Head of caudate nucleus (tissue), 42 donors: ENCODE measurements around the gene HINT1.
"Not testable (repeated sequence)": the region's sequence is repeated elsewhere in the genome, so short reads cannot be mapped to it uniquely, and the experiment has no call there.

Source experiments
- DNase-seq, 42 donors: peaks; one replicate each; pipeline versions ENCODE4 v3.0.0 to v3.0.0-alpha.2; 2020 to 2021; ENCODE audit warnings: mixed read lengths in 7 of 42
- intact Hi-C: fragments of 100-400 bp; cut with DNase I; formaldehyde crosslinking; loops from one replicate; pipeline ENCODE4 v1.15.0; 2022

Gene HINT1

DNA sequence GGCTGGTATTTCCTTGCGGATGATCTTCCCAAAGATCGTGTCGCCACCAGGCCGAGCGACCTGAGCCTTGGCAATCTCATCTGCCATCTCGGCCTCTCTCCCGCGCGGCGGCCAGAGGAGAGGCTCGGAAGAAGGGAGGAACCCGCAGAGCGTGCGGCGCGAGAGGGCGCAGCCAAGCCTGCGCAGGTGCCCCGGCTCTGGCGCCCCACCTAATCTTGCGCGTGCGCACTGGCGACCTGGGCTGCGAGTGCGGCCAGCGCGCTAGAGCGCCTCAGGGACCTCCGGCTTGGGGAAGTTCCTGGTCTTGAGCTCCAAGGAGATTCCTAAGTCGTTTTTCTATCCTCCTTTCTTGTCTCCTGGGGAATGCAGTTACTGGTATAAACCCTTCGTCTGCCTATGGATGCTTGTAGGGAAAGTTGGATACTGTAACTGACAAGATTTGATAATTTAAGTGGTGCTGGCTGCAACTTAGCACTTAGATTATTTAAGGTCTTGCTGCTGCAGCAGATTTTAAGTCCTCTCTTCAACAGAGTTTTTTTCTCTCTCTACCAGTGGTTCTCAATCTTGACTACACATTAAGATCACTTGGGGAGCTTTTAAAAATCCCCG lies at the start of gene HINT1:
Gene HINT1 (minus strand): TSS at position 138 of the 609 bp plus-strand sequence. CDS start 51 bp downstream, at position 87.
- DNase-seq, result peak; percentile 71 to 96 (median 91)
- intact Hi-C loops, result loop anchor here (2.0 kb wide), 1 partner anchor 252 kb away; no protein-coding TSS in a partner anchor

DNA sequence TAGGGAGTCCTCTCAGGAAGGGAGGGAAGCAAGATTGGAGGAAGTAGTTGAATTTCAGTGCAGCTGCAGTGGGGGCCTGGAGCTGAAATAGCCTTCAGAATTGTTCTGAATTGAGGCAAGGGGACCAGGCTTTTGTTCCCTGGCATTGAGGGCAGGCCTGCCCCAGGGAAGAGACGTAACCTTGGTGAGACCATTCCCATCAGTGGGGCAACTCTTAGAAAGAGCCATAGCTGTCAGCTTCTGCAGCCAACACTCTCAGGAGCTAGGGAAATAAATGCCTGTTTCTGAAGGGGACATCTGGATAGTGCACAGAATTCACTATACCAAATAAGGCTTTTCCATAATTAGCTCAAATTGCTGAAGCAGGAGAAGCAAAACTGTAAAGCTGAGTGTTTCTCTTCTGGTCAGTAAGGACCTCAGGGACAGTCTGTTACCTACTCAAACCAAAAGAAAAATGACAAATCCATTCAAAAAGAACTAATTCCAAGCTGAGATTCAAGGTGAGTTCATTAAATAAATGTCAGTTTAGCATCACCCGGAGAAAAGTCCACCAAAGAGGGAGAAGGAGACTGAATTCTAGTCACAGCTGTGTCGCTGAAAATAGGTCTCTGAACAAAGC lies 49.7 kb upstream of the HINT1 start:
- no peak for DNase-seq
- intact Hi-C loops, result no loop called here

DNA sequence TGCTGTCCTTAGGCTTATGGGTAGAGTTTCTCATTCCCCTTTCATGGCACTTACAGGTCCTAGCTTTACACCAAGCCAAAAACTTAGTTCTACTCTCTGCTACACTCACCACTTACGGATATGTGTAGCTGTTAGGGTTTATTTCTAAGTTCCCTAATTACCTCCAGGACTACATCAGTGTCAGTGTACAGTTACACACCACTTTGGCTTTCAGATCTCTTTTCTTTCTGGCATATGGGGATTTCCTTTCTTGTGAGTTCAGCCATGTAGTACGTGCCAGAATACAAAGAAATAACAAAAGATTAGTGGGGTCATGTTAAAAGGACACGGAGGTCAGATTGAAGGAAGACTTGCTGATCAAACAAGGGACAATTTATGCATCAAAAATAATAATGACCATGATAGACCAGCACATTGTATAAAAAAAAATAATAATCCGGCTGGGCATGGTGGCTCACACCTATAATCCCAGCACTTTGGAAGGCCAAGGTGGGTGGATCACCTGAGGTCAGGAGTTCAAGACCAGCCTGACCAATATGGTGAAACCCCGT lies 47.5 kb upstream of the HINT1 start:
- intact Hi-C loops, result no loop called here

DNA sequence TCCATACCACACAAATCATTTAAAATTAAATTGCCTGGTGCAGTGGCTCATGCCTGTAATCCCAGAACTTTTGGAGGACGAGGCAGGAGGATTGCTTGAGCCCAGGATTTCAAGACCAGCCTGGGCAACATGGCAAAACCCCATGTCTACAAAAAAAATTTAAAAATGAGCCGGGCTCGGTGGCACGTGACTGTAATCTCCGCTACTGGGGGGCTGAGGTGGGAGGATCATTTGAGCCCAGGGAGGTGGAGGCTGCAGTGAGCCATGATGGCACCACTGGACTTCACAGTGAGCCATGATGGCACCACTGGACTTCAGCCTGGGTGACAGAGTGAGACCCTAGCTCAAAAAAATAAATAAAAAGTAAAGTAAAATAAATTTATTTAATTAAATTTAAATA lies 46.6 kb upstream of the HINT1 start:
- intact Hi-C loops, result no loop called here
- no peak for DNase-seq

More for the DNA sequence above, 47.5 kb upstream of the HINT1 start:
- DNase-seq, result no peak

DNA sequence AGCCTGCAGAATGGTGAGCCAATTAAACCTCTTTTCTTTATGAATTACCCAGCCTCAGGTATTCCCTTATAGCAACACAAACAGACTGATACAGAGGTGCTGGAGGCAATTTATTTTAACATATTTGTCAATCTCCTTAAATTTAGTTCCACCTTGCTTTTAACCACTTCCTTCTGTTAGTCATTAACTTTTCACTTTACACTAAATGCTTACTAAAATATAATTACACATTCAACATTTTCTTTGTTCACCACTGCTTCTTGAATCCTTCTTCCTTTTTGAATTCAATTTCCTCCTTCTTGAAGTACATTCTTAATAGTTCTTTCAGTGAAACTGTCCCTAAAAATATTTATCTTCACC lies 45.1 kb upstream of the HINT1 start:
- no peak for DNase-seq
- intact Hi-C loops, result no loop called here

DNA sequence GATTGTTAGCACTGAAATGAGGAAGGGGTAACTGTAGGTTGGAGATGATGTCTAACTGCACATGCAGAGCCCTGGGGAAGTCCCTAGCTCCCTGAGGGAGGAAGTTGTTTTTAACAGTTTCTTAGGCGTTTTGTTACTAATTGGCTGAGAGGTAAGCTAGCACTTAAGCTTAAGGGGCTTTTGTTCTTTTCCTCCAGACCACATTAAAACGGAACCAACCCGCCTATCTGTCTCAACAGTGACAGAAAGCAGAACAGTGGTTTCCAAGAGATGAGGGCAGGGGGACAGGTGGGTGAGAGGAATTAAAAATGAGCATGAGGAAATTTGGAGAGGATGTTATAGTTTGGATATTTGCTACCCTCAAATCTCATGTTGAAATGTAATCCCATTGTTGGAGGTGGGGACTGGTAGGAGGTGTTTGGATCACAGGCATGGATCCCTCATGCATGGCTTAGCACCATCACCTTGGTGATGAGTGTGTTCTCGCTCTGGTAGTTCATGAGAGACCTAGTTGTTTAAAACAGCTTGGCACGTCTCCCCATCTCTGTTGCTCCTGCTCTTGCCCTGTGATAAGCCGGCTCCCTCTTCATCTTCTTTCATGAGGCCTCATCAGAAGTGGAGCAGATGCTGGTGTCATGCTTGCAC lies 44.6 kb upstream of the HINT1 start:
- no peak for DNase-seq

DNA sequence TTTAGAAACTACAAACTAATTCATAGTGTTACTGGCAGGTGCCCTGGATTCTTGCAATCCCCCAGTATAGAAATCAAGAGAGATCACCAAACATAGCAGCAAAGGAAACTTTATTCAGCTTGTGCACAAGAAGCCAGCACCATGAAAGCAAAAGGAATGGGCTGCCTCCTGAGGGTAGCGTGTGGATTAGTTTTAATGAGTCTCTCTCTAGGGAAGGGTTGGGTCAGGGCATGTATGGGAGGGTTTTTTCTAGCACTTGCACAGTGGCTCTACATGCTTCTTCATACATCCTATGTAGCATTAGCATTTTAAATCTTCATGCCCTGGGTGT lies 44.1 kb upstream of the HINT1 start:
- DNase-seq, result no peak
- intact Hi-C loops, result no loop called here

More for the DNA sequence above, 44.6 kb upstream of the HINT1 start:
- intact Hi-C loops, result no loop called here

DNA sequence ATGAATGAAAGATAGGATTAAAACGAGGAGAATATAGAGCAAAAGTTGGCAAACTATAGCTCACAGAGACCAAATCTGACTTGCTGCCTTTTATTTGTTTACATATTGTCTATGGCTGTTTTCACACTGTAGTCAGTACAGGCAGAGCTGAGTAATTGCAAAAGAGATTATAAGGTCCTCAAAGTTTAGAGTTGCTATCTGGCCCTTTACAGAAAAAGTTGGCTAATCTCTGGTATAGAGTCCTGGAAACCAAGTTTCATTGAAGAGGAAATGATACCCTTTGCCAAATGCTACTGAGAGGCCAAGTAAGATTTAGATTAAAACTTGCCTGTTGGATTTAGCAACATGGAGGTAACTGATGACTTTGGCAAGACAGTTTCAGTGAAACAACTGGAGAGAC lies 41.7 kb upstream of the HINT1 start:
- no peak for DNase-seq
- intact Hi-C loops, result no loop called here

DNA sequence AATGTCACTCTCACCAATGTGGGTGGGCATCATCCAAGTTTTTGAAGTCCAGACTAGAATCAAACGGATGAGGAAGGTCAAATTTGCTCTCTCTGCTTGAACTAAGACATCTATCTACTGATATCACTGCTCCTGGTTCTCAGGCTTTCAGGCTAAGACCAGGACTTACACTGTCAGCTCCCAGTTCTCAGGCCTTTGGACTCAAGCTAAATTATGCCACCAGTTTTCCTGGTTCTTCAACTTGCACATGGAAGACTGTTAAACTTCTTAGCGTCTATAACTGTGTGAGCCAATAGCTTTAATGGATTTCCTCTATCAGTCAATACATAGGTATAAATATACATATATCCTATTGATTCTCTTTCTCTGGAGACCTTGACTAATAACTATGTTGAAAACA lies 41.0 kb upstream of the HINT1 start:
- no peak for DNase-seq
- intact Hi-C loops, result no loop called here

DNA sequence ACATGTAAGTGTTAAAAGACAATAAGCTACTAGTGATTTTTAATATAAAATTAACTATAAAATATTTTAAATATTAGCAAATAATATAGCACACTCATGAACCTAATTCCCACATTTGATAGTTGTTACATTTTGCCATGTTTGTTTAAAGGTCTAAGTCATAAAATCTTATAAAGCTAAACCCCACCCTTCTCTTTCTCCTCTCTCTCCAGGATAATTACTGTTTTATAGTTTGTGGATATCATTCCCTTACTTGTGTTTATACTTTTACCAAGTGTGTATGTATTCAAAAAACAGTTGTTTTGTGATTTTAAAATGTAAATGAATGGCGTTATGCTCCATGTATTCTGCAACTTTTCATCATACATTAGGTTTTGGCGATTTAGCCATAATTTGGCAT lies 39.9 kb upstream of the HINT1 start:
- DNase-seq, result no peak
- intact Hi-C loops, result no loop called here

DNA sequence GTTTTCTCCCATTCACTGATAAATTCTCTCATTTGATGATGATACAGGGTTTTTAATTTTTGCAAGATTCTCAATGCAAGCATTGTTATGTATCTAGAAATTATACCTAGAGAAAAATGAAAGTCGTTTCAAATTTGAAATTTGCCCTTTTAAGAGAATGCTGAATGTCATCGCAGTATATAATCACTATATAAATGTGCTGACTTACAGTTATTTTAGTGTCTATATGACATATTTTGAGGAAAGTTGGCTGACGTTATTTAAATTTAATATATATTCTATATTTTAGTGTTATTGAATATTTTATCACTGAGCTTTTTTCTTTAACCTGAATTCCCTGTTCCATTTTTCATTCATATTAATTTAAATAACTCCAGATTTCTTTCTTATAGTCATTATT lies 35.5 kb upstream of the HINT1 start:
- intact Hi-C loops, result no loop called here
- DNase-seq, result no peak

DNA sequence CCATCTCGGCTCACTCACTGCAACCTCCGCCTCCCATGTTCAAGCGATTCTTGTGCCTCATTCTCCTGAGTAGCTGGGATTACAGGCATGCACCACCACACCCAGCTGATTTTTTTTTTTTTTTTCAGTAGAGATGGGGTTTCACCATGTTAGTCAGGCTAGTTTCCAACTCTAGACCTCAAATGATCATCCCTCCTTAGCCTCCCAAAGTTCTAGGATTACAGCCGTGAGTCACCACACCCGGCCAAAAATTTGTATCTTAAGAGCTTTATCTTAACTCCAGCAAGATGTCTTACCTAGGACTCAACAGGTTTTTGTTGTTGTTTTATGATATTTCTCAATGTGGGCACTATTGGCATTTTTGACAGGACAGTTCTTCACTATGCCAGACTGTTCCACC lies 33.6 kb upstream of the HINT1 start:
- DNase-seq, result no peak
- intact Hi-C loops, result no loop called here

DNA sequence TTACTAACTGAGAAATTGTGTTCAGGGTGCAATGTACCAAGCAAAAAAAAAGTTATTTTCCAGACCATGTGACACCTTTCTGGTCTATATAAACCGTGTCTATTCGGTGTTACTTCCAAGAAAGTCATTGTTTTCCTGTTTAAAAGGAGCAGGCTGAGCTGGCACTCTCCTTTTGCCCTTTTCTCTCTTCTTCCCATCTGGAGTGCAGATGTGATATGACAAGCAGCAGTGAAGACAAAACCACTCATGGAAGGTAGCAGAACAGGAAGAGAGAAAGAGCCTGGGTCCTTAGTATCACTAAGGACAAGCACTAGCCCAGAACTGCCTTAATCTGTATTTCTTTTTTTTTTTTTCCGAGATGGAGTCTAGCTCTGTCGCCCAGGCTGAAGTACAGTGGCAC lies 31.3 kb upstream of the HINT1 start:
- intact Hi-C loops, result no loop called here
- DNase-seq, result no peak

DNA sequence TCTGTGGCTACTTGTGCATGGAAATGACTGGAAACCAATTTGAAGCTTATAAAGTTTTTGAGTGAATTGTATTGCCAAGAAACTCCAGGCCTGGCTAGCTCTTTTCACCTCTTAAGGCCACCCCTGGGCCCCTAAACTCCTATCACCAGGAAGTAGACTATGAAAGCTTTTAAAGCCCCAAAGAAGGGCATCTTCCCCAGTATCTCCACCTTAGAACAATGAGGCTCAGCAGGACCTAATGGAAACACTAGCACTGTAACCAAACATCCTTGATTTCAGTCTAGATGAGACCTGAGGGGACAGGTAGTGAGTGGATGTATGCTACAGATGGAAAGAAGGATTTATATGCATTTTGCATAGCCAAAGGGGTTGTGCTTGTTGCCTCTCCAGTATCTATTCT lies 30.6 kb upstream of the HINT1 start:
- intact Hi-C loops, result no loop called here
- no peak for DNase-seq

DNA sequence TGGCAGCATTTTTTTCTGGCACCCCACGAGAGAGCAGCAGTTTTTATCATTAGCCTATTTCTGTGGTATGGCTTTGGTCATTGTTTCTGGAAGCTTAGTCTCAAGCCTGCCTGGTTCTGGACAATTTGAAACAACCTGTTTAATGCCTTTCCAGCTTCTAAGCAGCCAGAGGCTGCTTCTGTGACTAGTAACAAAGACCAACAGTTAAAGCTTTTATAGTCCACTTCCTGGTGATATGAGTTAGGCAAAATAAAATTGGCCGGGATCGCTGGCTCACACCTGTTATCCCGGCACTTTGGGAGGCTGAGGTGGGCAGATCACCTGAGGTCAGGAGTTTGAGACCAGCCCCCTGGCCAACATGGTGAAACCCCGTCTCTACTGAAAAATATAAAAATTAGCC lies 29.7 kb upstream of the HINT1 start:
- no peak for DNase-seq
- intact Hi-C loops, result no loop called here

DNA sequence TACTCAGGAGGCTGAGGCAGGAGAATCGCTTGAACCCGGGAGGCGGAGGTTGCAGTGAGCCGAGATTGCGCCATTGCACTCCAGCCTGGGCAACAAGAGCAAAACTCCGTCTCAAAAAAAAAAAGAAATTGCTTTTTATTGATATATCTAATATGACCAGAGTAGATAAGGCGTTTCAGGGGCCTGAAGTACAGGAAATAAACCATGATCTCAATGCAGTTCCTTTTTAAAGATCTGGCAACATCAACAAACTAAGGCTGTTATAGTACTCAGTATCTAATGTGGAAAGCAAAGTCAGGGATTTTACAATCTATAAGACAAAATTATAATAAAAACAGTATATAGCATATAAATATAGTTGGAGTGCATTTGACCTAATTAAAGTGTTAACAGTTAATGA lies 28.8 kb upstream of the HINT1 start:
- DNase-seq, intact Hi-C loops: not testable (repeated sequence)

DNA sequence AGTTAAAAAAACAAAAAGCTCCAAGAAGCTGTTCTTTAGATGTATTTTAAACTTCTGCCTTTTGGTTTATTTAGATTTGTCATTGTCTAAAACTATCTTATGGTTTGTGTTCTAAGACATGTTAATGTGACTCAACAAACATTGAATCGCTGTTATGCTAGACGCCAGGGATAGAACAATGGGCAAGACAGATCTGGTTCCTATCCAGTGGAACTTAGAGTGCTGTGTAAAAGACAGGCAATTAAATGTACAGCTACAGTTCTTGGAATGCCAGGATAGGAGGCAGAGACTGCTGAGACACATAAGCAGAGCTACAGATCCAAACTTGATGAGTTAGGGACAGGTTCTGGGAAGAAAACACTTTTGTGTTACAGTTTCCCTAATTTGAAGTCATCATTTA lies 28.1 kb upstream of the HINT1 start:
- intact Hi-C loops, result no loop called here
- DNase-seq, result no peak

DNA sequence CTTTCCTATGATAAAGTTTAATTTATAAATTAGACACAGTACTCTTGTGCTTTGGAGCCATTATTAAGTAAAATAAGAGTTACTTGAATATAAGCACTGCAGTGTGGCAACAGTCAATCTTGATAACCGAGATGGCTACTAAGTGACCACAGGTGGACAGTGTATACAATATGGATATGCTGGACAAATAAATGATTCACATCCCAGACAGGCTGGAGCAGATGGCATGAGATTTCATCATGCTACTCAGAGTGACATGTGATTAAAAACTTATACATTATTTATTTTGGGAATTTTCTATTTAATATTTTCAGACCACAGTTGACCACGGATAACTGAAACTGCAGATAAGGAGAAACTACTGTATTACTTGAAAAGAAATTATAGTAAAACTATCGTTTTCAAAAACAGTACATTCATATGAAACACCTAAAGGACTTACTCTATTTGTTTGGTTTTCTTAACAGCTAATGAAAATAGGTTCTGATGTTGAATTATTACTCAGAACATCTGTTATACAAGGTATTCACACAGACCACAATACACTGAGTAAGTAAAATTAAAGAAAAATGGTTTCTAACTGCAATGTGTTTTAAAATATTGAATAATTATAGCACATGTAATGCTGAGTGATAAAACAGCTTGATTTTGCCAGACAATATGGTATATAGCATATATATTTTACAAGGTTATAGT lies 21.7 kb upstream of the HINT1 start:
- intact Hi-C loops, result no loop called here
- no peak for DNase-seq

DNA sequence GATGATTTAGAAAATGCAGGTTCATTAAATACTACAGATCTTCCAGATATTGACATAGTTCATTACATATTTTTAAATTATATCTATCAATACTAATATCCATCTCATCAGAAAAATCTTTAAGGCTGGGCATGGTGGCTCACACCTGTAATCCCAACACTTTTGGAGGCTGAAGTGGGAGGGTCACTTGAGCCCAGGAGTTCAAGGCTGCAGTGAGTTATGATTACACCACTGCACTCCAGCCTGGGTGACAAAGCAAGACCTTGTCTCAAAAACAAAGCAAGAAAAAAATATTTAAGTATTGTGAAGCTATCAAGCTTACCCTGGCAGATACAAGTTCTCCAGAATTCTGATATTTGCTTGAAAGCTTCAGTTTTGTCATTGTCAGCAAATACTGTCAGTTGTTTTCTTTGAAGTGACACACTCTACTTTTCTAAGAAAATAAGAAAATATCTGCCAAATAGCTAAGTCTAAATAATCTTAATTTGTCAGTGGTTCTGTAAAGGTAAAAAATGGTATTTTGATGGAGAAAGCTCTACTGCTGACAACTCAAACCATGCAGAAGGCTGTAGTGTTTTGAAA lies 20.6 kb upstream of the HINT1 start:
- no peak for DNase-seq
- intact Hi-C loops, result no loop called here

DNA sequence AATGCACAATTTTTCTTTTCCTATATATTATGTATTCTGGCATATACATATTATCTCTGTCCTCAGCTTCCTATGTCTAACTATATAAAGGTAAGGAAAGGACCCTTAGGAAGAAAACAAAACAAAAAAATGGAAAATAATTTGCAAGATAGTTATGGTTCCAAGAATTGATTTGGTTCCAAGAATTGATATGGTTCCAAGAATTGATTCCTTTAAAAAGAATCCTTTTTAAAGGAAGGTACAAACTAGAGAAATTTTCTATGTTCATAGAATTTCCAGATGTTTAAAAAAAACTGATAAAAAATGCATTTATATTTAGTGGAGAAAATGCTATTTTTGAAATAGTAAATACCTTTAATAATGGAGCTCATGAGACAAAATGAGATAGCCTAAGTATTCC lies 17.8 kb upstream of the HINT1 start:
- intact Hi-C loops, result no loop called here
- DNase-seq, result no peak
